ENCODE results near the gene ADD2.
"Not testable (repeated sequence)": the region's sequence is repeated elsewhere in the genome, so short reads cannot be mapped to it uniquely, and the experiment has no call there.

Gene ADD2

DNA sequence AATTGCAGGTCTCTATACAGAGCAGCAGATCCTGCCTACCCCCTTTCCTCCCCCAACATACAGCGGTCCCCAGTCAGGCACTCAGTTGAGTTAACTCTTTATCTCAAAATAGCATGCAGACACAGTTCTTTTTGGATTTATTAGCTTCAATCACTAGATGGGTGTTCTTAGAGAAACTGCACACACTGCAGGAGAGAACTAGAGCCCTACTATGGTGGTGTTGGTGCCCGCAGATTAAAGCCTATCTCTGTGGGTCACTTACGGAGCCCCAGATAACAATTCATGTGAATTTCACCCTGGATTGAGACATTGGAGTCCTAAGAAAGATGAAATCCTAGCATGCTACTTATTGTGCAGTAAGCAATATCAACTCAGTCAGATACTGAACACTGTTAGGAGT lies 11.9 kb downstream of the ADD2 start:
- H3K4me3 ChIP-seq: no peak overlapping the region
- no peak overlapping the region for H3K27ac ChIP-seq

DNA sequence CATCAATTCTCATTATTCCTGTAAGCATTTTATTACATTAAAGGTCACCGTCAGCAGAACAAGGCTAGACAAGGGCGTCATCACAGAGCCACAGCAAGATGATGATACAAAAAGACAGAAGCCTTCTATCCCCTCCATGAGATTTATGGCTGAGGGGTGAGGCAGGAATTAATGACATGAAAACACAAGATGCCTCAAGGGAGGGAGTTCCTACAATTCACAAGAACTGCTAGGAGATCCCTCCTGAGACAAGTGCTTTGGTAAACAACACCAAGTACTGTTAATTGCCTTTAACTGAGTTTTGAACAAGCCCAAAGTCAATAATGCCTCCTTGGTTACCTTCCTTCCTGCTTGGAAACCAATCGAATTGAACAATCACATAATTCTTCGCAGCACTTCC lies 14.1 kb downstream of the ADD2 start:
- H3K4me3 ChIP-seq: no peak overlapping the region
- H3K27ac ChIP-seq: no peak overlapping the region

DNA sequence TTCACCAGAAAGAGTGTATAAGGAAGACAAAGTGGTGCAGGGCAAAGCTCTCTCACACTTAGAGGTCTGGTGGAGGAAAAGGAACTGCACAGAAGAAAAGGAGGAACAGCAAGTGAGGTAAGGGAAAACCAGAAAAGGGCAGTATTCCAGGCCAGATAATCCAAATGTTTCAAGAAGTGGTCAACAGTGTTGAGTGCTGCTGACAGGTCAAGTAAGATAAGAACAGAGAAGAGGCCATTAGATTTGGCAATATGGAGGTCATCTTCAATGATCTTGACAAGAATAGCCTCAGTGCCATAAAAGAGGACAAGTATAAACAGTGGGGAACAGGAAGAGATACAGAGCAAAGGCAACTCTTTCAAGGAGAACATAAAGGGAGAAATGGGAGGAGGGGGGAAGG lies 15.0 kb downstream of the ADD2 start:
- no peak overlapping the region for H3K4me3 ChIP-seq
- no peak overlapping the region for H3K27ac ChIP-seq

- H3K4me3 ChIP-seq: no peak overlapping the region
- H3K27ac ChIP-seq: no peak overlapping the region
Measured at GRCh38 chr2:70752396-70752795, 15.6 kb downstream of the ADD2 start.

DNA sequence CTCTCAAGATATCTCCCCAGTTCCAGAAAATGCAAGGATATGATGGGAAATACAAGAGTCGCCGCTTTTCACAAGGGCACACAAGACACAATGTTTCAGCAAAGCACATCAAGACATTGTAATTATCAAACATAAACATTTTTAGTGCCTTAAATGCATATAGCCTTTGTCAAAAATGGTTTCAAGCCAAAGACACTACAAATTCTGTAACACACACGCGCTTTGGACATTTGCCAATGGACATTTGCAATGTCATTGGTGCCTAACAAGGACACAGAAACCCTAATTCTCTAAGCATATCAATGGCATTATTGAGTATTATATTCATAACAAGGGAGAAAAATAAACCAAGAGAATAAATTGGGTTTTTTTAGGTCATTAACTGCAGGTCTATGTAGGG lies 16.1 kb downstream of the ADD2 start:
- no peak overlapping the region for H3K4me3 ChIP-seq
- no peak overlapping the region for H3K27ac ChIP-seq

GRCh38 chr2:70750320-70750719 lies 17.7 kb downstream of the ADD2 start:
- Histone ChIP-seq H3K27ac (no peak overlapping the region), H3K4me3 (no peak overlapping the region)

GRCh38 chr2:70748002-70748784 lies 19.8 kb downstream of the ADD2 start:
- Histone ChIP-seq H3K27ac (no peak overlapping the region), H3K4me3 (no peak overlapping the region)

- no peak overlapping the region for H3K27ac ChIP-seq
- H3K4me3 ChIP-seq: no peak overlapping the region
Measured at GRCh38 chr2:70747284-70747683, 20.7 kb downstream of the ADD2 start.

DNA sequence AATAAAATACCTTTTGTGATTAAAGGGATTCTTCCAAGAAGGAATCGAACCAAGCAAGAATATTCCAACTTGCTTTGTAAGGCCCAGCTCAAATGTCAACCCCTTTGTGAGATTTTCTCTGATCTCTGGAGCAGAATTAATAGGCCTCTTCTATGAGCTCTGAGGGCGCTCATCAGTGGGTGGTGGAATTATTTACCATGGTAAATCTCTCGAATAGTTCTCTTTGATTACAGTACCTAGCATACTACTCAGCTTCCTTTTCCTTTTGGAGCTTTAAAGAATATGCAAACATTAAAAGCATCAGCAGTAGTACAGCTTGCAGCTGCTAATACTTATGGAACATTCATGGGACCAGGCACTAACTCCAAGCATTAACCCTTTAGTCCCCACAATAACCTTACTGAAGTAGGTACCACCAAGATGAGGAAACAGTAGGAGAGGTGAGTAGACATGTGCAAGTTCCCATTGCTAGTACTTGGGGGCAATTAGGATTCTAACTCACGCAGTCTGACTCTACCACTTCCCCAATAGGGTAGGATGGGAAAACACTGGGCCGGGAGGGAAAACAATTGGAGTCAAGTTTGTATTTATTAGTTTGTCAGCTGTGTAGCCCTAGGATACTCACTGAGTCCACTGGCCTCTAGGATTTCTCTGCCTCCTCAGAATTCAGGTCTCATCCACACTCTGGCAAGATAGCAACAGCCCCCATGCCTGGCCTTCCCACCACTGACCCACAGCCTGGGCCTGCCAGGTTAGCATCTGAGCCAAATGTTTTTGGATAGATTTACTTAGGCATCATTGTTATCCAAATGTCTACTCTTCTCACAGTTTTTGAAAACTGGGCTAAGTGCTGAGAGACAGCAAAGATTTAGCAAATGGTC lies 21.7 kb downstream of the ADD2 start:
- H3K4me3 ChIP-seq: no peak overlapping the region
- H3K27ac ChIP-seq: no peak overlapping the region

- Histone ChIP-seq H3K4me3 (no peak overlapping the region), H3K27ac (no peak overlapping the region)
Measured at GRCh38 chr2:70745276-70745825, 22.6 kb downstream of the ADD2 start.

GRCh38 chr2:70744397-70744796 lies 23.6 kb downstream of the ADD2 start:
- Histone ChIP-seq H3K4me3 (no peak overlapping the region), H3K27ac (no peak overlapping the region)

GRCh38 chr2:70743677-70744076 lies 24.3 kb downstream of the ADD2 start:
- H3K27ac ChIP-seq: no peak overlapping the region
- H3K4me3 ChIP-seq: no peak overlapping the region

GRCh38 chr2:70743068-70743467 lies 24.9 kb downstream of the ADD2 start:
- Histone ChIP-seq H3K27ac (no peak overlapping the region), H3K4me3 (no peak overlapping the region)

GRCh38 chr2:70739492-70739891 lies 28.5 kb downstream of the ADD2 start:
- not testable (repeated sequence) for H3K4me3 ChIP-seq, H3K27ac ChIP-seq

- no peak overlapping the region for H3K27ac ChIP-seq
- H3K4me3 ChIP-seq: no peak overlapping the region
Measured at GRCh38 chr2:70738159-70738558, 29.8 kb downstream of the ADD2 start.

DNA sequence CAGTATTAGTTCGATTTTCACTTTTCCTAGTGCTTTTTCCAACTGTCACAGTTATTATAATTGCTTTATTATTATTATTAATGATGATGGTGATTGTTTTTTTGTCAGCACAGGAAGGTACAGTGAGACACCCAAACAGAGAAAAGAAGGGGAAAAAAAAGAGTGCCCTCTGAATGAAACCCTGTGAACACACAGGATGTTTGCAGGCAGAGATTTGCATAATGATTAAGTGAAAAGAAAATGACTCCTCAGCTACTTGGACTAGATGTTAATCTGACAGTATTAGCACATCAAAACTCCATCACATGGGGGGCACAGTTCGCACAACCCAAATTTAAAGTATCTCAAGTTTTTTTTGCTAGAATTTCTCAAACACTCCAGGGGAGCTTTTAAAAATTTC lies 32.9 kb downstream of the ADD2 start:
- Histone ChIP-seq H3K27ac (no peak overlapping the region), H3K4me3 (no peak overlapping the region)

DNA sequence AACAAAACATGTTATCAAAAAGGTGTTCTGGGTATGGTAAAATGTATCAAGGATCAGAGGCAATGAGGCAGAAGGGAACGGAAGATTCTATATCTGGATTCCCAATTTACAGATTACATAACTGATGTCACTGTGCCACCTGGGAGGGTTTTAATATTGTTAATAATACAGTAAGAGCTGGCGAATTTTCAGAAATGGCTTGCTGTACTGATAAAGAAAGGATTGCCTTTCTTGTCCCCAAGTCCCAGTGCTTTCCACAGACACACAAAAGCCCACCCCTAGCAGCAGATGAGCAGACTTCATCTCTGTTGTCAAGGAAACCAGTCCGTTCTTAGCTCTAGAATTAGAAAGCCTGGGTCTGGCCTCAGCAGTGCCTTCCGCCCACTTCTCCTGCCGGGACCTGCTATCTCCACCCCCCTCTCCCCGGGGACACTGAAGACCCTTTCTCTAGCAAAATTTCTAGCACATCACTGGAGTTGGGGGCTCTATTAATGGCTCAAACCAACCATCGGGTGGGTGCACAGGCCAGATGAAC lies 34.3 kb downstream of the ADD2 start:
- no peak overlapping the region for H3K4me3 ChIP-seq
- H3K27ac ChIP-seq: no peak overlapping the region

DNA sequence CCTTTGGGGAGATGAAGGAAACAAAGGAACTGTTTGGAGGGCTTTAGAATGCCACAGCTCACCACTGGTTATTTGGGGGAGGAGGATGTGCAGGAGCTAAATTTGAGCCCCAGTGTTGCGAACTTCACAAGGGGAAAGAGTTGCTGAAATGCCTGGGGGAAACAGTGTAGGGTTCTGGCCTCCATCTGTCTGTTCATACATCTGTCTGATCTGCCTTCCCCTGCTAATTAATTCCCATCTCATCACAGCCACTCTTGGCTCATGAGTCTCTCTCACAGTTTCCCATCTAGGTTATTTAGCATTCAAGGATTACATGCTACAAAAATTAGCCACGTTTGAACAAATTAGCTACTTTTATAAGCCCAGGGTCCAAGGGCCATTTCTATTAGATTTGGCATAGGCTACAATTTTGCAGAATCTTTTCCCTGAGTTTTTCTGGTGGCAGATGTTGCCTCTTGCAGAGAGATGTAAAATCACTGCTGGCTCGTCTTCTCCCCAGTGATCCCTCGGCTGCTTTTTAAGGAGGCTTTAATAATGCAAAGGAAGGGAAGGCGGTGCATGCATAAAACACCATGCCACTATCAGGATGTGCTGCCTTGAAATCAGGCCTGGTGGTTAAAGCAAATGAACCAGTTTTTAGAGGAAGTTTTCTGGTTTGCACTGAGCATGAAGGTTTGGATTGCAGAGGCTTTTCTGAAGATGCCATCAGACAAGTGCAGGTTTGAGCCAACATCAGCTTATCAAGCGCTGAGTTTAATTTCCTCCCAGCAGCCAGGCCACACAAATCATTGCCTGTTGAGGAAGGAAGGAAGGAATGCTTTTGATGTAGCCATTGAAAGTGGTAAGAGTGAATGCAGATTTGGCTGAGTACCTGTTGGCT lies 35.0 kb downstream of the ADD2 start:
- H3K27ac ChIP-seq: no peak overlapping the region
- H3K4me3 ChIP-seq: no peak overlapping the region

- no peak overlapping the region for H3K27ac ChIP-seq
- no peak overlapping the region for H3K4me3 ChIP-seq
Measured at GRCh38 chr2:70730730-70731129, 37.3 kb downstream of the ADD2 start.

- Histone ChIP-seq H3K27ac (no peak overlapping the region), H3K4me3 (no peak overlapping the region)
Measured at GRCh38 chr2:70729647-70730046, 38.4 kb downstream of the ADD2 start.

All from skin epidermis (tissue), 12 donors.